NCI-H2227 (cell line): ENCODE measurements around the gene AKR1C4.
"Not testable (repeated sequence)": the region's sequence is repeated elsewhere in the genome, so short reads cannot be mapped to it uniquely, and the experiment has no call there.

Experiments
- DNase-seq: peaks from one replicate; lab custom pipeline; 2025; ENCODE audit not compliant: unreplicated experiment; lab: John Stamatoyannopoulos, UW

AKR1C4 gene

DNA sequence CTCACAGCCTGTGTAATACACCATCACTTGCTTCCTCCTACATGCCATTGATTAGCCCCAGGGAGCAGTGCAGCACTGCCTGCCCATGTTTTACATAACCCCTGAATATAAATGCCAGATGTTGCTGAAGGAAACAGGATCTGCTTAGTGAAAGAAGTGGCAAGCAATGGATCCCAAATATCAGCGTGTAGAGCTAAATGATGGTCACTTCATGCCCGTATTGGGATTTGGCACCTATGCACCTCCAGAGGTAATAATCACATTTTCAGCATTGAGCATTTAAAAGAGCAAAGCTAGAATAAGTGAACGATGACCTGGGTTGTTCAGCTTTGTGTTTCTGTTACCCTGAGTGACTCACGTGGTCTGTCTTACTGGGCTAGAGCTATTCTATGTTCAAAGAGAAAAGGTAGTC lies at the start of gene AKR1C4:
Gene AKR1C4, plus strand, starts transcription at position 136 of the 412 bp plus-strand sequence. Its CDS starts 31 bp downstream, at position 167.
- DNase-seq = no peak

DNA sequence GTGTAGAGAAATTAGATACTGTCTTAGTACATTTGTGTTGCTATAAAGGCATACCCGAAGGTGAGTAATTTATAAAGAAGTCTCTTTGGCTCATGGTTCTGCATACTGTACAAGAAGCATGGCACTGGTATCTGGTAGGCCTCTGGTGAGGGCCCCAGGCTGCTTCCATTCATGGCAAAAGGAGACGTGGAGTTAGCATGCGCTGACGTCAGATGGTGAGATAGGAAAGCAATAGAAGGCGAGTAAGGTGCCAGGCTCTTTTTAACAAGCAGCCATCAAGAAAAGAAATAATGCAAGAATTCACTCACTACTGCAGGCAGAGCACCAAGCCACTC lies 49.8 kb upstream of the AKR1C4 start:
- no peak for DNase-seq

DNA sequence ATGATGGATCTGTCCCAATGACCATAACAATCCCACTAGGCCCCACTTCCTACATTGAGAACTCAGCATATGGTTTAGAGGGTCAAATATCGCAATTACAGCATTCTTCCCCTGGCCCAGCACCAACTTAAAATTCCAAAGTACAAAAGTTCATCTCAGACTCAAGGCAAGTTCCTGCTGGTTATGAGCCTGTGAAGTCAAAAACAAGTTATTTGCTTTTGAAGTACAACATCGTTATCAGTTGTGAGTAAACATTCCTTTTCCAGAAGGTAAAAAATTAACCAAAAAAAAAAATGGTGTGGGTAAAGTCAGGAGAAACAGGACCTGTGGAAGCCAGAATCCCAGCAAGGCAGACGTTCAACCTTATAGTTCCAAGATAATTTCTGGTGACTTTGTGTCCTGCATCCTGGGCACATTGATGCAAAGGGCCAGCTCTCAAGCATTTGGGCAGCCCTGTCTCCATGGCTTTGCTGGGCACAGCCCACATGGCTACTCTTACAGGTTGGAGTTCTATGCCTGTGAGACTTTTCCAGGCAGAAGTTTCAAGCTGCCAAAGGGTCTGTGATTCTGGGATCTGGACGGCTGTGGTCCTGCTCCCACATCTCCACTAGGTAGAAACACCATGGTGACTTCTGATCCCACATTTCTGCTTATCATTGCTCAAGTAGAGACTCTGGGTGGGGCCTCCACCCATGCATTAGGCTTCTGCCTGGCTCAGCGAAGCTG lies 49.2 kb upstream of the AKR1C4 start:
- DNase-seq = no peak

DNA sequence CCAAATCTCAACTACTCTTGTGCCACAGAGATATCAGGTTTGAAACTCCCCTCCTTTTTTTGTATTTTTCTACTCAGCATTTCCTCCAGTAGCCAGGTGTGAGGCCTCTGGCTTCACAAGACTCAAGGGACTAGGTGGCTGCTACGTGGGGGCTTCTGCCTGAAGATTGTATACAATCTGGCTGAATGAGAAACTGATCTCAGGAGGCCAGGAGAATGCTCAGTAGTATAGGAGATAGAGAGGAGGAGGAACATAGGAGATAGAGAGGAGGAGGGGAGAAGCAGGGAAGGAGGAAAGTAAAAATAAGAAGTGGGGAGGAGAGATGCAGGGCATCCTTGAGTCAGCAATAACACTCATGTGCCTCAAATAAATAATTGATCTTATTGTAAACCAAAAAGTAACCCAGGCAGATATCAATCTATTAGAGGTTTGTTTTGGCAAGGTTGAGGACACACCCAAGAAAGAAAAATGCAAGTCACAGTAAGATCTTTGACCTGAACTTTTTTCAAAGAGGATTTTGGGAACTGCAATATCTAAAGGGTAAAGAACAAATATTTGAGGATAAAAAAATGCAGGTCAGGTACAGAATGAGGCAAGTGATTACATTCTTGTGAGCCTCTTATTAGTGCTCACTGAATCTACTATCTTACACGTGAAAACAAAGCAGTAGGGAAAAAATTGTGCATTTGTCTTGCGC lies 48.5 kb upstream of the AKR1C4 start:
- no peak for DNase-seq

DNA sequence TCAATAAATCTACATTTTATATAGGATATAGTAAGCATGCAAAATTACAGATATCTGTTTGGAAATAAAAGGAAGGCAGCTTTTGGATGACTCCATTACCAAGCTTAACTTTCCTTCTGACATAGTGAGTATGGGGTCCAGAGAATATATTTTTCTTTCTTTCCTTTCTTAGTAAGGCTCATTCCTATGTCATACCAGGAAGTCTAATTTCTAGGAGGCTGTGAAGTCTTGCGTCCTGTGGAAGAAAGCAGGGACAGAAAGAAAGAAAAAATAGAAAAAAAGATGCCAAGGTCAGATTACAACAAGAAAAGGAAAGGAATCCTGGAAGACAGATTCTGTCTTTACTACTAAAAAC lies 48.0 kb upstream of the AKR1C4 start:
- no peak for DNase-seq

DNA sequence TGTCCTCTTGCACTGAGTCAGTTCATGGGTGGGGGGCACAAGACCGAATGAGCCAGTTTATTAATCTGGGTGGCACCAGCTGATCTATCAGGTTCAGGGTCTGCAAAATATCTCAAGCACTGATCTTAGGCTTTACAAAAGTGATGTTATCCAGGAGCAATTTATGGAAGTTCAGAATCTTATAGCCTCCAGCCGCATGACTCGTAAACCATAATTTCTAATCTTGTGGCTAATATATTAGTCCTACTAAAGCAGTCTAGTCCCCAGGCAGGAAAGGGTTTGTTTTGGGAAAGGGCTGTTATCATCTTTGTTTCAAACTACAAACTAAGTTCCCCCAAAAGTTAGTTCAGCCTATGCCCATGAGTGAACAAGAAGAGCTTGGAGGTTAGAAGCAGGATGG lies 45.6 kb upstream of the AKR1C4 start:
- DNase-seq = no peak

DNA sequence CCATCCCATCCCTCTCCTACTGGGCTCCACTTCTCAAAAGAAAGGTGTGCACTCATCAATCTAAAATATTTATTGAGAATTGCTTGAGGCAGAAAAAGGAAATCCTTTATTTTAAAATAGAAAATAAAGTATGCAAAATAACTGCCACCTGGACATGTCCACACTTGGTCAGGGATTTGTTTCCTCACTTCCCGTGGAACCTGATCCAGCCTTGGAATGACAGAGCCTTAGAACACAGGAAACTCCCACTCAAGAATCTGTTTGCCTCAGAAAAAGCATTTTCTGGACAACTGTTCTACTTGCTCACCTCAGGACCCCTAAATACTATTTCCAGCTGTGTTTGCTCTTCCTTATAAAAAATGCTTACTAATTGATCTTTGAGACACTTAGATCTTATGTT lies 40.7 kb upstream of the AKR1C4 start:
- DNase-seq = no peak

DNA sequence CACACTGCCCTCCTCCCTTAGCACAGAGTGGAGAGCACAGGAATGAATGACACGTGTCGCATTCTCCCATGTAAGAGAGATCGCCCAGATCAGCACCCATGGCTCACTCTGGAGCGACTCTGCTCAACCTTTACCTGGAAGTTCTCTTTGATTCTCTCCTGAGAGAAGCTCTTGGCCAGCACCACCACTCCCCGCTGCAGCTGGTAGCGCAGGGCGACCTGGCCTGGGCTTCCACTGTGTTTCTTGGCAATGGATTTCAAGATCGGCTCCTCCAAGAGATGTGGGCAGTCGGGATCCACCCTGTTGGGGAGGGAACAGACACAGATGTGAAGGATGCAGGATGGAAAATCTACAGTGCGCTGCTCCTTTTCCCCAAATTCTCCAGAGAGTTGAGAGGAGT lies 39.1 kb upstream of the AKR1C4 start:
- no peak for DNase-seq

DNA sequence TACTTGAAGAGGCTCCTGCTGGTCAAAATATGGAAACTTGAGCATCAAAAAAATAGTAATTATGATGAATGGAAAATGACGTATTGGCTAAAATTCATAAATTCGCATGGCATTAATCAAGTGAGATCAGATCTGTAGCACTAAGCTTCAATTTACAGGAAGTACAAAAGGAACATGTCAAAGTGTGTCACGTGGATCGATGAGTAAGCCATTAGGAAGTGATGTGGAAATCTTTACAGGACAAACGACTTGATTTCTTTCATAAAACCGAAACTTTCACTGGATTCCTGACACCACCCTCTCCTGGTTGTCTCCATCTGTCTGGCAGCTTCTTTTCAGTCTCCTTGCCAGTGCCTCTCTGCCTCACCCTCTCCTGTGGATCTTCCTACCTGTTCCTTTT lies 37.5 kb upstream of the AKR1C4 start:
- DNase-seq = no peak

DNA sequence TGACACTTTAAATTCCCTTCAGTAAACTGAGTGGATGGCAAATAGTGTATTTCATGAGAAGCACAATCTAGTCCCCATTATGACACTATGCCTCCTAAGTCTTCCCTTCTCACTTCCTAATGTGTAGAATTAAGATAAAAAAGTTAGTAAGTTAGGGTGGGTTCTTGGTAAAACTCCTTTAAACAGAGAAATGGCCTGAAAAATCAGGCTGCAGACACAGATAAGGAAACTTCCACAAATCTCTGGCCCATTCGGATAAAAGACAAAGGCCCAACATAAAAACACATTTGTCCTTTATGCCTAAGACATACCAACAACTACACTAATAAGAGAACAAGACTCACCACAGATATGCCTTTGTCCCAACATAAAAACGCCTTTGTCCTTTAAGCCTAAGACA lies 33.1 kb upstream of the AKR1C4 start:
- DNase-seq = no peak

DNA sequence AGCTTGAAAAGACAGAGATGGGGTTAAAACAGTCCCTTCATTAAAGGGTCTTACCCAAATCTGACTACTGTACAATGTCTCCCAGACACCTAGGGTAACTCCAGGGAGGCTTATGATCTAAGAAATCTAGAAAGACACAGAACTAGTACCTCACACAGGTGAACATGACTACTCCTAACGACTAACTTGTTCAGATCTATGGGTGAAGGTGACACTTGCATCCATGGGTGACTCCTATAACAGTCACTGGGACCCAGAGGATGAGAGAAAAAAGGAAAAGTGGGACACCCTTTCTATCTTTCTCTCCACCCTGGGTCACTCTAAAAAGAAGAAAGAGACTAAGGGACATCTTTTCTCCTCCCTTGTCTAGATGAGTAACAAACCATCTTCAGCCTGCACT lies 30.9 kb upstream of the AKR1C4 start:
- DNase-seq = no peak

DNA sequence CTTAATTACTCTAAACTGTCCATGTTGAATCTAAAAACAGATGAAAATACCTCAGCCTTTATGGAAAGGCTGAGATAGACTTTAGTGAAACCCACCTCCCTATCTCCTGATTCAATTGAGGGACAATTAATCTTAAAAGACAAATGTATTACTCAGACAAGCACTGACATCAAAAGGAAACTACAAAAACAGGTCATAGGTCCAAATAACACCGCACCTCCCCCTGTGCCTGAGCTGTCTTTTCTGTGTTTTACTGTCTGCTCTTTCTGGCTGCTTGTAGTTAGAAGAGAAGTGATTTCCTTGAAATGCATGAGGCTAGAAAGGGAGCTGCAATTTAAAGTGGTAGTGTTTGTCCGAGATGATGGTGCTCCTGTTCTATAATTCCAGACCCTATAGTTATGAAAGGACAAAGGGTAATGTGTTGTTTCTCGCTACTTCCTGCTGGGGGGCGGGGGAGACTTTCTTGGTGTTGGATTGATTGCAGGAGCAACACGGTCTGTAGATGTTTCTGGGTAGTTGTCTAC lies 27.7 kb upstream of the AKR1C4 start:
- no peak for DNase-seq

DNA sequence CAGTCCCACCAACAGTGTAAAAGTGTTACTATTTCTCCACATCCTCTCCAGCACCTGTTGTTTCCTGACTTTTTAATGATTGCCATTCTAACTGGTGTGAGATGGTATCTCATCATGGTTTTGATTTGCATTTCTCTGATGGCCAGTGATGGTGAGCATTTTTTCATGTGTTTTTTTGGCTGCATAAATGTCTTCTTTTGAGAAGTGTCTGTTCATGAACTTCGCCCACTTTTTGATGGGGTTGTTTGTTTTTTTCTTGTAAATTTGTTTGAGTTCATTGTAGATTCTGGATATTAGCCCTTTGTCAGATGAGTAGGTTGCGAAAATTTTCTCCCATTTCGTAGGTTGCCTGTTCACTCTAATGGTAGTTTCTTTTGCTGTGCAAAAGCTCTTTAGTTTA lies 21.1 kb upstream of the AKR1C4 start:
- not testable (repeated sequence) for DNase-seq

DNA sequence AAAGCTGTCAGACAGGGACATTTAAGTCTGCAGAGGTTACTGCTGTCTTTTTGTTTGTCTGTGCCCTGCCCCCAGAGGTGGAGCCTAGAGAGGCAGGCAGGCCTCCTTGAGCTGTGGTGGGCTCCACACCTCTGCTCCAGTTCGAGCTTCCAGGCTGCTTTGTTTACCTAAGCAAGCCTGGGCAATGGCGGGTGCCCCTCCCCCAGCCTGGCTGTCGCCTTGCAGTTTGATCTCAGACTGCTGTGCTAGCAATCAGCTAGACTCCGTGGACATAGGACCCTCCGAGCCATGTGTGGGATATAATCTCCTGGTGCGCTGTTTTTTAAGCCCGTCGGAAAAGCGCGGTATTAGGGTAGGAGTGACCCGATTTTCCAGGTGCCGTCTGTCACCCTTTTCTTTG lies 16.1 kb upstream of the AKR1C4 start:
- DNase-seq = not testable (repeated sequence)

DNA sequence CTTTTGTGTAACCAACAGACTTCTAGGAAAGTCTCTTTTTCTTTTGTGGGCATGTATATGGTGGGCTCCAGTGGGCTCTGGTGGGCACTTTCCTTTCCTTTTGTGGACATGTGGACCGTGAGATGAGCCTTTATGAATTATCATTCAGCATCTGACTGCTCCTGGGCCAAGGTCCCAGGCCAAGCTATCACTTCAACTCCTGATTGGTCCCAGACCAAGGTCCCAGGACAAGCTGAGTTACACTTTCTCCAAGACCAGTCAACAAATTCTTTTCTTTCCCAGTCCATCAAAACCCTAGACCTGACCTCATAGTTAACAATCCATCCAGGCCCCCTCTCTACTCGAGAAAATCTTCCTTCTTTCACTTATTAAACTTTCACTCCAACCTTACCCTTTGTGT lies 12.7 kb upstream of the AKR1C4 start:
- DNase-seq = no peak

DNA sequence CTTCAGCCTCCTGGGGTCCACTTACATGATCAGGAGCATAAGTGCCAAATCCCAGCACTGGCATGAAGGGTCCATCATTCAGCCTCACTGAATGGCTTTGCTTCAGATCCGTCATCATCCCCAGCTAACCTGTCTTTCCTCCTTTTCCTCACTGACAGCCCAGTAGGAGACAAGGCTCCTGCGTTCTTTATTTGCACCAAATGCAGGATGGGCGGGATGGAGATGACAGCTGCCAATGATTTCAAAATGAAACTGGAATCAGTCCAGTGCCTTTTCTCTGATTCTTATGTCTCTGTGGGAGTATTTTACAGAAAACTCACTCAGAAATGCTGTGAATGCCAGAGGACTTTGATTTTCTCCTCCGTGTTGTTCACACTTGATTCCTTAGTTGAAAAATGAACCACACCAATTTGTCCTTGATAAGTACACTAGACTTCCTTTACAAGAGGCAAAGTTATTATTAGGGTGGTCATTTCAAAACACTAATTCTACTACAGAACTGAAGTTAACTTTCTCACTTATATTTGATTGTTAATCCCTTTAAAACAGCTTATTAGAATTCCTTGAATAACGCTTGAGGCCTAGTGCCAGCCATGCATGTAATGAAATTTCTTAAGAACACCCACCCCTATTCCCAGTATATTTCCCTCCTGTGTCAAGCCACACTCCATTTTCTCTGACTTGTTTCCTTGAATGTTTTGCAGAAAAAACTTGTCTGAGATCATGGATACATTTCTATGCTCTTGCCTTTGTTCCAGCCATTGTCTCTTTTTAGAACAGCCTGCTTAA lies 11.5 kb upstream of the AKR1C4 start, which contains the start of gene AKR1C8:
Gene AKR1C8, minus strand, starts transcription at position 164 of the 789 bp plus-strand sequence. Its CDS starts 46 bp downstream, at position 118.
- no peak for DNase-seq

DNA sequence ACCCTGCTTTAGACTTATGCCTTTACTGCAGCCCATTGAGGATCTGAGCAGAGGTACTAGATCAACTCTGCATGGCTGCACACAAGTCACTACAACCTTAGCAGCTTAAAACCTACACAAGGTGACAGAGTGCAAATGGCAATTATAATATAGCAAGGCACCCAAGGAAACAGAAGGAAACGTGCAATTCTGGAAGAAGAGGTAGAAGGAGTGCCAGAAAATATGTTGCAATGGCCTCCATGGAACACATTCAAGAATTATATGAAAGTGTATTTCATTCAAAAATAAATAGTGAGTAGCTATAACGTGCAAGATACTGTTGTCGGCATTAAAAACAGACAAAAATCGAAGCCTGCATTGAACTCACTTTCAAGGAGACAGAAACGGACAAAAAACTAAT lies 8.8 kb upstream of the AKR1C4 start:
- DNase-seq = no peak

DNA sequence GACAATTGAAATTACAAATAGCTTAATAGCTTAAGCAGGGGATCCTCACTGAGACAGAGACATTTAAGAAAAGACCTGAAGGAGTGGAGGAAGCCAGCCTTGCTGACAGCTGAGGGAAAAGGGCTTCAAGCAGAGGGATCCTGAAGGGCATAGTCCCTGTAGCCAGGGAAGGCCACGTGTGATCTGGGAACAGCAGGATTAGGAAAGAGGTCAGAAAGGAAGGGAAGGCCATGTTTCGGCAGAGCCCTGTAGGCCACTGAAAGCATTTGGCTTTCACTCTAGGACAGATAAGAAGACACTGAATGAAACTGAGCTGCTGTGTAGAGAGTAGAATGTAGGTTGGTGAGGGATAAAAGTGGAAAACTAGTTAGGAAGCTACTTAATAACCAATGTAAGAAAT lies 8.3 kb upstream of the AKR1C4 start:
- no peak for DNase-seq

DNA sequence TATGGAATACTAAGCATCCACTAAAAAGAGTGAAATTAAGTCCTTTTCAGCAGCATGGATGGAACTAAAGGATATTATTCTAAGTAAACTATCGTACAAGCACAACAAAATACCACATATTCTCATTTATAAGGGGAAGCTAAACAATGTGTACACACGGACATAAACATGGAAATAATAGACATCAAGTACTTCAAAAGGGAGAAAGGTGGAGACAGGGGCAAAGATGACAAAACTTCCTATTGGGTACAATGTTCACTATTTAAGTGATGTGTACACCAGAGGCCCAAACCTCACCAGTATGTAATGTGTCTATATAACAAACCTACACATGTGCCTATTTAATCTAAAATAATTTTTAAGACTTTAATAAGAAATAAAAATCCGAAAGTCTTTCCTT lies 2.2 kb upstream of the AKR1C4 start:
- no peak for DNase-seq

DNA sequence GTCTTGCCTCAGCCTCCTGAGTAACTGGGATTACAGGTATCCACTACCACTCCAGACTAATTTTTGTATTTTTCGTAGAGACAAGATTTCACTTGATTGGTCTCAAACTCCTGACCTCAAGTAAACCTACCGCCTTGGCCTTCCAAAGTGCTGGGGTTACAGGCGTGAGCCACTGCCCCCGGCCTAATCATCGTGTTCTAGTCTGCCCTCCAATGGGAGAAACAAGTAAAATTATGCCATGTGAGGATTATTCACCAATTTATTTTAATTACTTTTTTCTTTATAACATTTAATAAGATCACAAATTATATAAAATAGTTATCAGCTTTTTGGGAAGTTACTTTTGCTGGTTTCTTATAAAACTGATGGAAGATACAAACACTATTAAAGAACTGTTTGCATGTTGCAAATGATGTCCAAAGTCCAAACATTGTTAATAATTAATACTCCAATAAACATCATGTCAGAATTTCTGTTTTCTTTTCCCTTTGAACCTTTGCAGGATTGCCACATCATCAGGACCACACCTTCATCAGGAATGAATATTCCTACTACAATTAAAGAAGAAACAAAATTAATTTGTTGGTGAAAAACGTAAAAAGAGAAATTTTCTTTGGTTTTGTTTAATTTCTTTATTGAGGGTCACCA lies 786 bp upstream of the AKR1C4 start:
- no peak for DNase-seq

DNA sequence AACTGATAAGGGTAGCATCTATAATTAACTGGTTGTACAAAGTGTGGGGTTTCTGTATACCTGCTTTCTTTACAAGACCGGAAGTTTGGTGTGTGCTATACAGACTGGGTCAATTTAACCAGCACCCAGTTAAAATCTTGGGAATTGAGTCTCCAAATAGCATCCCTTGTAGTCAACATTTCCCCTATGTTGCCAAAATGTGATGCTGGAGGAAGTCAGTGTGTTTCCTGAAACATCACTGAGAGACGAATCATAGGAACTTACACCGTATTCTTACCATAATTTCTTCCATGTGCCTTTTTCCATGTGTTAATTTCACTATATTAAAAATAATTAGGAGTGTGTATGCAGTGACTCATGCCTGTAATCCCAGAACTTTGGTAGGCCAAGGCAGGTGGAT lies 1.7 kb downstream of the AKR1C4 start:
- no peak for DNase-seq
